Stimulated activated CD8-positive, alpha-beta memory T cell treated with anti-CD3 and anti-CD28 coated beads, Interleukin-12 subunit alpha, Interleukin-12 subunit beta, amount 100 ng/mL, for 24 hours (primary cell): ENCODE measurements around the gene PALLD.

Experiments
- DNase-seq: peaks from one replicate; pipeline ENCODE4 v3.0.0-alpha.2; 2020; ENCODE audit errors: extremely low read depth

PALLD gene

DNA sequence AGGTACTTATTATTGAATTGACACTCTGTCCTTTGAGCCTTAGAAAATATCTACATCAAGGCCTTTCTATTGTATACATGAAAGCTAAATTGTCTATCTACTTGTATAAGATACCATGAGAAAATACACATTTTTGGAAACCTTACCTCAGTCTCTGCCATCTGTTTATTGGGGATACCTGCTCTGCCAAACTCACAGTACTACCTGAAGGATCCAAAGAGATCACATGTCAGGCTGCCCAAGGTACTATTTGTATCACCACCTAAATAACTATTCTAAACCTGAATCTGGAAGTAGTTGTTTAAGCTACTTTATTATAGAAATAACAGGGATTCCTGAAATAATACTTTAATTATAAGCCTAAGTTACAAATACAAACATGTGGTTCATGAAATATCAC lies 126.2 kb downstream of the PALLD start:
- DNase-seq, result no peak

DNA sequence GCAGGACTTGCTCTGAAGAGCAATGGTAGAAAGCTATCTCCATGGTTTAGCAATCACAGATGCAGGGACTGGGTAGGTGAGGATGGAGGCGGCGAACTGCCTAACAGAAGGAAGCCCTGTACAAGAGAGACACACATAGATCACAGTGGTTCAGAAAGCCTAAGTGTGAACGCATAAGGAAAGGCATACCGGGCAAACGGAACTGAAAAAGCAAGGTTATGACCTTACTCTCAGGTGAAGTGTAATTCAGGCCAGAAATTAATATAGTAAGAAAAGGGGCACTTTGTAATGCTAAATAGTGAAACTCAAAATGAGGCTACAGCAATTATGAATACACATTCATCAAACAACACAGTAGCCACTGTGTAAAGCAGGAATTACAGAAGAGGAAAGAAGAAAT lies 126.6 kb downstream of the PALLD start:
- no peak for DNase-seq

- no peak for DNase-seq
Measured at GRCh38 chr4:168628251-168628650, 131.4 kb downstream of the PALLD start.

- no peak for DNase-seq
Measured at GRCh38 chr4:168629566-168629965, 132.7 kb downstream of the PALLD start.

DNA sequence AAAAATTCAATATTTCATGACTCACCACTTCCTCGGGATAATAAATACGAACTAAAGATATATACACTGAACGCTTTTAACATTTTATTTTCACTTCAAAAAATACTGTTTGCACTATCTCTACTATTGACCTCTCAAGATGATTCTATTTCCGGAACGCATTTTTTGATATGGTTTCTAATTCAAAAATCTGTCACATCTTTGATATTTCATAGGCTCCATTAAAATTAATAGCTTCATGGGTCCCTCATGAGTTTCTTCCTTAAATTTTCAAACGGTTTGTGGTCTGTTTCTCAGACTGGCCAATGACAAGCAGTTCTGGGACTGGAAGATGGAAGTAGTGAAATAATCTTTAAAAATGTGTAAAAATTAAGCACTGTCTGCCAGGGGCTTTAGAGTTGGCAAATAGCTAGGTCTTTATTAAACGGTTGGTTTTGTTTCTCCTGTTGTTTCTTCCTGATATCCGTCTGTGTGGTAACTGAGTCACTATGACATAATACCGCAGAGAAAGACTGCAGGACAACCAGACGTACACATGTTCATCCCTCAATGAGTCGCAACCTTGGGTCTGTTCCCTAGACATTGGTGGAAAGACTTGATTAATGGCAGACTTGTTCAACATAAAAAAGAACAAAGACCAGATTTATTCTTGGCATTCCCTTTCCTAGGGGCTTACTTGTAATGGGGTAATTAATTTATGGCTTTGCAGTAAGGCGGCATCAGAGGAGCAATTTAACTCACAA lies 133.8 kb downstream of the PALLD start:
- no peak for DNase-seq

DNA sequence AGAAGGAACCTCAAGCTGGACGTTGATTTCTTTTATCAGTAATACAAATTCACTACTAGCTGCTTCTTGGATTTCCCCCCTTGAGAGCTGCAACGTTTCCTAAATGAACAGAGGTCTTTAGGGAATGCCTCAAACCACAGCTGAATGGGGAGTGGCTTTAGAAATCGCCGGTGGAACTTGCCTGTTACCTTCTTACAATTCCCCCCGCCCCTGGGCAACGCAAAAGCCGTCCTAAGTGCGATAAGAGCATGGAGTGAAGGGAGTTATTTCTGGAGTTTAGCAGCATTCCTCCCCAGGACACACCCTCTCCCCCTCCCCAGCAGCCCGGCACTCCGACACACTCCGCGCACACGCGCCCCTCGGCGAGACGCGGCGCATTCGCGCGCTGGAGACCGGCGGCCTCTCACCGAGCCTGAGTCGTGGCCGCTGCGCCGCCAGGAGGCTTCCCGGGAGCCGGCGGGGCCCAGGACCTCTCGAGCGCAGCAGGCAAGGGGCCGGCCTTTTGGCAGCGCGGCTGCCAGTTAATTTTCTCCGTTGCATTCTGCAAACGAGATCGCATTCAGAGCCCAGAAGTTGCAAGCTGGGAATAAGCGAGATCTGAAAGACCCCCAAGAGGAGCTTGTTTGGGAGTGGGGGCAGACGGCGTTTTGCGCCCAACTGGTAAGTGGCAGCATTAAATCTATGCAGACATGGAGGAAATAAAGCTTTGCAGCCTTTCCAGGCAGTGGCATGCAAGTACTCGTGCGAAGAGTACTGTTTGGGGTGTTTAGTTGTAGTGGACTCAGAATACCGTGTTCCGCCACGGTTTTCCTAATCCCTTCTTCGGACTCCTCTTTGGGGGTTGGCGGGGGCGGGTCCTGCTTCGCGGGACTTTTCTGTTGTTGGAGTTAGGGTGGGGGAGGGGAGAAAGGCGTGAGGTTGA lies 134.7 kb downstream of the PALLD start:
- no peak for DNase-seq

DNA sequence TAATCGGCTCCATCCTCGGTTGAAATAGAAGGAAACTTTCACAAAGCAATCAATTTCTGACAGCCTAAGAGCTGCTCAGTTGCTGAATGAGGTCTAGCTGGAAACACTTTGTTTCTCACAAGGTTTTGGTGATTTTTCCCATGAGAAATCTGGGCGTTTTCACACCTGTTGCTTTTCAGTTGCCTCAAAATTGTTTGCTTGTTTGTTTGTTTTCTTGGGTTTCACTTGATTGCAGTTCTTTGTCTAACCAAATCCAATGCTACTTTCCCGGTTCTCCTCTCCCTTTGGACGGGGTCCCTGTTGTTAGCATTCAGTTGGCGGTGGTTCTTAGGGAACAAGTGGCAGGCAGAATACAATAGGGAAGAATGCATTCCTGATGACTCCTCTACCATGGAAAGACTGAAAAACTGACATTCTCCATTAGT lies 135.5 kb downstream of the PALLD start:
- DNase-seq, result no peak

DNA sequence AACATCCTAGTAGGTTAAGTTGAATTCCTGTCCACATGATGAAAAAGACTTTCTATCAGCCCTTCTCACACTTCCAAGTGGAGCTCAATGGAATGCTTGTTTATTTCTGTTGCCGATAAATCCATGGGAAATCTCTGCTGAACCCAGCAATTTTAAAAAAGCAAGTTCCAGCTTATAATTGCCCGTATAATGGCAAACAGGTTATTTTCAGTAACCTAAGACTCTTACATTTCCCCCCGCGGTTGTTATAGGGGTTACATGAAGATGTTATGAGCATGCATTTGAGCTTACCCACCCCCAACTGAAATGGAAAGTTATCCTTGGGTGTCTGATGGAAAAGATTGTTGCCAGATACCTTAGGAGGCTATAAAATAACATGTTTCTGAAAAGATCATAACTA lies 136.2 kb downstream of the PALLD start:
- no peak for DNase-seq

DNA sequence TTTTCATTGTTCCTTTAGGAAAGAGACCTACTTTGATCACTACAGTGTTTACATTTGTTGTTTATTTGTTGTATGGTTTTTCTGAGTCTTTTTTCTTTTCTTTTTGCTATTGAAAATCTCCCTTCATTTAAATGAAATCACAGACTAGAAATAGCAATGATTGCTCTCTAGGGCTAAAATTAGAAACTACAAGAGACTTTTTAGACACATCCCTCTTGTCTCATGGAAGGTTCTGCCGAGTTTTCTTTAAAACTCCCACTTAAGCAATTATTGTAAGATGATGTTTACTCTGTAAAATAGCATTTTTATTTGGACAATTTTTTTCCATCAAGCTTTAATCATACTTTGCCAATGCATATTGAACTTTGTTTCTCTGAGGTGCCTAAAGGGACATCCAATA lies 136.6 kb downstream of the PALLD start:
- no peak for DNase-seq

GRCh38 chr4:168634276-168634802 lies 137.5 kb downstream of the PALLD start:
- no peak for DNase-seq

DNA sequence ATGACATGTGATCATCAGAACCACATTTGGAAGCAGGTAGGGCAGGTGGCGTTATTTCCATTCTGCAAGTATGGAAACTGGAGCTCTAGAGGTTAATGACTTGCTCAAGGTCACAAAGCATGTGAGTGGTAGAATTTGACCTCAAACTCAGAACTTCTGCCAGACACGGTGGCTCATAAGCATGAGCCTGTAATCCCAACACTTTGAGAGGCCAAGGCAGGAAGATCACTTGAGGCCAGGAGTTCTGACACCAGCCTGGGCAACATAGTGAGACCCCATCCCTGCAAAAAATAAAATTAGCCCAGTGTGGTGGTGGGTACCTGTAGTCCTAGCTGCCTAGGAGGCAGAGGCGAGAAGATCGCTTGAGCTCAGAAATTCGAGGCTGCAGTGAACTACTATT lies 139.2 kb downstream of the PALLD start:
- no peak for DNase-seq

DNA sequence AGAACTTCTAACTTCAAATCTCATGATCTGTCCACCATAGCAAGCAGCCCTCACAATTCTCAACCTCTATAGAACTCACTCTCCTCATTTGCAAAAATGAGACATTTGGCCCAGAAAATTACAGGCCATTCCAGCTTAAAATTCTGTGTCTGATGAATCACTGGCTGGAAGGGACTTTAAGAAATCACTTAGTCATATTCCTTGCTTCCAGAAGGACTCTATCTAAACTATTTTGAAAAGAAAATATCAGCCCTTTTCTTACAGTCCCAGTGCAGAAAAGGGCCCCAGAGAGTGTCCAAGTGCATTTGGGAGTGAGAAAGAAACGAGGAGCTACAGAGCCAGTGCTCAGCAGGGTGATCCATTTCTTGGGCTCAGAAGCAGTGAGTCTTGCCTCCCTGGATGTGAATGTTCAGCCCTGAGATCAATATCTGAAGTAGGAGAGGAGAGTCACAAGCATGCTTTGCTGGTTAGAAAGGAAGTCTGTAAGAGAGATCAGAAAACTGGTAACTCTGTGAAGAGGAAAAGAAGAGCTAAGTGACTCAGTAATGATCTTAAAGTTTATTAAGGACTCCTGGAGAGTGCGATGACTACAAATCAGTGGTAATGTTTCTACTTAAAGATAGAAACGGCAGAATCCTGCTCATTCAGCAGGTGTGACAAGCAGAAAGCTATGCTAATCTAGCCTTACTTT lies 139.8 kb downstream of the PALLD start:
- no peak for DNase-seq

GRCh38 chr4:168637872-168638756 lies 141.3 kb downstream of the PALLD start:
- no peak for DNase-seq

- DNase-seq, result no peak
Measured at GRCh38 chr4:168639914-168640313, 143.1 kb downstream of the PALLD start.

GRCh38 chr4:168641811-168642140 lies 144.9 kb downstream of the PALLD start:
- DNase-seq, result no peak

DNA sequence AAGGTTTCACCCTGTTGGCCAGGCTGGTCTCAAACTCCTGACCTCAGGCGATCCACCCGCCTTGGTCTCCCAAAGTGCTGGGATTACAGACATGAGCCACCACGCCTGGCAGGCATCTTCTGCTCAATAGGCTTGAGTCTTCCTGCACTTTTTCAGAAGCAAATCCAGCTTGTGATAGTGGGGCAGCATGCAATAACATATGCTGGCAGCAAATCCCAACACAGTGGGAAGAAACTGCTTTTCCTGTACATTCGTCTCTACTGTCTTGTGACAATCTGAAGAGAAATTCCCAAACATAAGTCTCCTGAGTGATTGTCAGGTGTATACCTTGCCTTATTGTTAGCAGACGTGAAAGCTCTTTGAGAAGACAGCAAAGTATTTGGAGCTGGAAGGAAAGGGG lies 145.7 kb downstream of the PALLD start:
- DNase-seq, result no peak

GRCh38 chr4:168643111-168643795 lies 146.4 kb downstream of the PALLD start:
- DNase-seq, result no peak

DNA sequence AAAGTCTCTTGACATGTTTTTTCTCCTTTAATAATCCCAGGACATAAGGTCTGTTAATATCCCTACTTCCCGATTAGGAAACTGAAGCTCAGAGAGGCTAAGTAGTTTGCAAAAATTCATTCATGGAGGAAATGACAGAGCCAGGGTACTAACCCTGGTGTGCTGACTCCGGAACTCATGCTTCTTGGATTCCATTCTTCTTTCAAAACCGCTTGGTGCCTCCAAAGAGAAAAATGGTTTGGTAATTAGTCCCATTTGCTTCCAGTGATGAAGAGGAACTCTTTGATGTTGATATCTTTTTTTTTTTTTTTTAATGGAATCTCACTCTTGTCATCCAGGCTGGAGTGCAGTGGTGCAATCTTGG lies 146.9 kb downstream of the PALLD start:
- DNase-seq, result no peak

- no peak for DNase-seq
Measured at GRCh38 chr4:168646001-168646768, 149.3 kb downstream of the PALLD start.
